NCI-H1694 (cell line): ENCODE measurements around the gene APOBEC4.

Experiments
- DNase-seq: peaks from one replicate; lab custom pipeline; 2025; lab: John Stamatoyannopoulos, UW

APOBEC4 gene

GRCh38 chr1:183674886-183675285 is 21.8 kb upstream of the APOBEC4 start:
- DNase-seq: no peak

- DNase-seq: no peak
Observed at GRCh38 chr1:183674339-183674738, 21.2 kb upstream of the APOBEC4 start.

- DNase-seq: no peak
Observed at GRCh38 chr1:183673605-183674323, 20.6 kb upstream of the APOBEC4 start.

GRCh38 chr1:183670169-183670568 is 17.1 kb upstream of the APOBEC4 start:
- DNase-seq: no peak

- DNase-seq: no peak
Observed at GRCh38 chr1:183656355-183656754, 3.2 kb upstream of the APOBEC4 start.

- DNase-seq: peak; percentile 89
Observed at GRCh38 chr1:183655562-183656075, 2.5 kb upstream of the APOBEC4 start.

GRCh38 chr1:183654706-183655105 is 1.6 kb upstream of the APOBEC4 start:
- DNase-seq: no peak

GRCh38 chr1:183653876-183654451 is 848 bp upstream of the APOBEC4 start:
- DNase-seq: no peak

GRCh38 chr1:183653462-183653794 is 312 bp upstream of the APOBEC4 start:
- DNase-seq: no peak

GRCh38 chr1:183652107-183652506 is 1.0 kb downstream of the APOBEC4 start:
- no peak for DNase-seq

GRCh38 chr1:183651612-183652011 is 1.5 kb downstream of the APOBEC4 start:
- no peak for DNase-seq

GRCh38 chr1:183648042-183648441 is 5.1 kb downstream of the APOBEC4 start:
- DNase-seq: no peak

GRCh38 chr1:183646776-183647175 is 6.3 kb downstream of the APOBEC4 start:
- DNase-seq: no peak

GRCh38 chr1:183645531-183645930 is 7.6 kb downstream of the APOBEC4 start:
- DNase-seq: no peak

- DNase-seq: no peak
Observed at GRCh38 chr1:183642166-183642565, 10.9 kb downstream of the APOBEC4 start.

- no peak for DNase-seq
Observed at GRCh38 chr1:183640193-183640592, 12.9 kb downstream of the APOBEC4 start.

GRCh38 chr1:183638649-183639387 is 14.3 kb downstream of the APOBEC4 start:
- DNase-seq: no peak

- DNase-seq: no peak
Observed at GRCh38 chr1:183636783-183637182, 16.3 kb downstream of the APOBEC4 start.

GRCh38 chr1:183636334-183636682 is 16.8 kb downstream of the APOBEC4 start:
- no peak for DNase-seq

GRCh38 chr1:183635606-183636333 is 17.3 kb downstream of the APOBEC4 start, which contains the start of gene ARPC5:
Gene ARPC5, minus strand, starts transcription at chr1:183635783. Its CDS starts 124 bp downstream, at chr1:183635659.
- DNase-seq: peak; percentile 95

GRCh38 chr1:183635099-183635605 is 18.0 kb downstream of the APOBEC4 start:
- no peak for DNase-seq

GRCh38 chr1:183634429-183635065 is 18.6 kb downstream of the APOBEC4 start:
- no peak for DNase-seq
